GM13976 (cell line): ENCODE results near the gene GRK1.

ENCODE experiments used
- DNase-seq: peaks from one replicate; pipeline ENCODE4 v3.0.0; 2012; ENCODE audit warnings: low spot score
- in situ Hi-C: fragments of 300-500 bp; cut with MboI; formaldehyde crosslinking; loops from one replicate; pipeline ENCODE4 v1.12.0; 2022; ENCODE audit warnings: low sequenced_read_pairs, mixed read lengths, inconsistent platforms; ENCODE audit not compliant: unreplicated experiment
- TF ChIP-seq, protein P1 (sequence below): IDR thresholded peaks from 2 replicates; pipeline ENCODE4 v1.5.1; 2012; ENCODE audit warnings: borderline replicate concordance, mild to moderate bottlenecking; ENCODE audit not compliant: insufficient read depth; ENCODE audit errors: extremely low read depth, missing control alignments, control extremely low read depth

The GRK1 gene

DNA sequence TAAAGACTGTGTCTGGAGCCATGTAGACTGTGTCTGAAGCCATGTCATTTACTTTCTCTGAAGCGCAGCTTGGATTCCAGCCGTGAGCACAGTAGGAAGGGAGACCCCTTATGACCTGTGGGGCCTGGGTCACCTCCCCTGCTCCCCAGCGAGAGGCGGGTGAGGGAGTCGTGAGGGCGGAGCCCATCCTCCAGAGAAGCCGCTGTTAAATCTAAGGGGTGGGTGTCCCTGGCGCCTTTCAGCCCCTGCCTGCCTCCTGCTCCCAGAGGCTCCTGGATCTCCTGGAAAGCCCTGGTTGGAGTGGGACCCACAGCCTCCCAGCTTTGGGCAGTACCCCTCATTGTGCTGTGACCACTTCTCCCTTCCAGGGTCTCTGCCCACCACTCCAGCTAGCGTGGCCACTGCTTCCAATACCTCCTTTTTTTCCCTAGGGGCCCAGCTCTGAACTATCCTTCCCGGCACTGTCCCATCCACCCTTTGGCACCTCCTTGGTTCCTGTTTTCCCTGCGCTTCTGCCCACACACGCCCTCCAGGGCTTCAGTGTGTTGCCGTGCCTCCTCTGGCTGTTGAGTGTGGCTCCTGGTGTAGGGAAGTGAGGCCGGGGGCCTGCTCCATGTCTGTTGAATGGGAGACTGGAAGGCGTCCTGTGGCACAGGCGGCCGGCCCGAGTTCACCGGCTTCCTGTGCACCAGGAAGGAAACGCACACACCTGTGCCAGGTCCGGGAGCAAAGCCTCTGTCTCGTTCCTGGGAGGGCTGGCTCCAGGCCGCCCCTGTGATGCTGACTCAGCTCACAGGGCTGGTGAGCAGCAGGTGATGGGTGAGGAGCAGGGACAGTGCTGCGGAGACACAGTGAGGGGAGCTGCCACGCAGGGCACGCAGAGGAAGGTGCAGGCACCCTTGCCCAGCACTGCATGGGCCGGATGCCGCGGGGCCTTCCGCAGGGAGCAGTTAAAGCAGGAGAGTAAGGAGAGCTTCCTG lies 38.4 kb upstream of the GRK1 start:
- TF ChIP-seq, protein P1, sequence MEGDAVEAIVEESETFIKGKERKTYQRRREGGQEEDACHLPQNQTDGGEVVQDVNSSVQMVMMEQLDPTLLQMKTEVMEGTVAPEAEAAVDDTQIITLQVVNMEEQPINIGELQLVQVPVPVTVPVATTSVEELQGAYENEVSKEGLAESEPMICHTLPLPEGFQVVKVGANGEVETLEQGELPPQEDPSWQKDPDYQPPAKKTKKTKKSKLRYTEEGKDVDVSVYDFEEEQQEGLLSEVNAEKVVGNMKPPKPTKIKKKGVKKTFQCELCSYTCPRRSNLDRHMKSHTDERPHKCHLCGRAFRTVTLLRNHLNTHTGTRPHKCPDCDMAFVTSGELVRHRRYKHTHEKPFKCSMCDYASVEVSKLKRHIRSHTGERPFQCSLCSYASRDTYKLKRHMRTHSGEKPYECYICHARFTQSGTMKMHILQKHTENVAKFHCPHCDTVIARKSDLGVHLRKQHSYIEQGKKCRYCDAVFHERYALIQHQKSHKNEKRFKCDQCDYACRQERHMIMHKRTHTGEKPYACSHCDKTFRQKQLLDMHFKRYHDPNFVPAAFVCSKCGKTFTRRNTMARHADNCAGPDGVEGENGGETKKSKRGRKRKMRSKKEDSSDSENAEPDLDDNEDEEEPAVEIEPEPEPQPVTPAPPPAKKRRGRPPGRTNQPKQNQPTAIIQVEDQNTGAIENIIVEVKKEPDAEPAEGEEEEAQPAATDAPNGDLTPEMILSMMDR: no peak
- DNase-seq: no peak
- in situ Hi-C loops: no loop called here

DNA sequence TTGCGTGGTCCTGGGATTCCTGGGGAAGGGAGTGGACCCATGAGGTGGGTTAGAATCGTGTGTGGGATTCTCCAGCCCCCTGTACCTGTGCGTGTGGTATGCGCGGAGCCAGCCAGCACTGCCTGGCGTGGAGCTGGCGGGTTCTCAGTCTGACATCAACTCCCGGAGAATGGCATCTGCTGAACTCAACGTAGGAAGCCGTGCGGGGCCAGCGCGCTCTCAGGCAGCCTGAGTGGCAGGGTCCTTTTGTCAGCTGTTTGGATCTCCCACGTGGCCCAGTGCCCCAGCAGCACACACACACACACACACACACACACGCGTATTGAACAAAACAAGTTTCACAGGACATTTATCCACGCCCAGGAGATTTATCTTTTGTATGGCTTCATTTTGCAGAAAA lies 37.2 kb upstream of the GRK1 start:
- DNase-seq: no peak
- in situ Hi-C loops: no loop called here
- TF ChIP-seq, protein P1: no peak

DNA sequence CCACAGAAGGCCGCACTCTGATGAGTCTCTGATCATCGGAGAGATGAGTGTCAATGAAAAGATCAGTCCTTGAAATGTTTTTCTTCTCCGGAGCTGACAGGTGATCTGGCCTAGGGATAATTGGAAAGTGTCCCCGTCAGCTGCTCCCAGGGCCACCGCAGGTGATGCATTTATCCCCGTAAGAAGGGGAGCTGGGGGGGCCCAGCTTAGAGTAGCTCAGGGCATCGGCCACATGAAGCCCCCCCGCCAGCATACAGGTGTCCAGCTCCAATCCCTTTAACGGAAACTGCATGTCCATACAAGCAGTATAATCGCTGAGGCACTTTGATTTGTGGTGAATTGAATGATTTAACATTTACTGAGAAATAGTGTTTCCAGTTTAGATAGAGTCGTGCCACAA lies 36.7 kb upstream of the GRK1 start:
- no peak for DNase-seq
- in situ Hi-C loops: no loop called here

DNA sequence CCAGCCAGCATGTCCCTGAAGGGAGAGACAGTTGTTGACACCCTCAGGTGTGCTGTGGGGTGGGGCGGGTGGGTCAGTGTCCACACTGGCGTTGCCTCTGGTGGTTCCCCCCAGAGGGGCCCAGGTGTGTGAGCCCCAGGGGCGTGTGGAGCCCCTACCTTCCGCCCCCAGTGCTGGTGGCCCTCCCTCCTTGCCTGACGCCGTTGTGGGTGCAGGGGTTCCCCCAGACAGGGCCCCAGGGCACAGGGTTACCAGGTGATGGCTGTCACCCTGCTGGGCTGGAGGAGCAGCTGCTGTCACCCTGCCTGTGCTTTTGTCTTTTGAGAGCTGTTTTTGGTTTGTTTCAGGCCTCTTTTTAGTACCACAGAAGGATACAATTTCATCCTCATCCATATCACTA lies 36.2 kb upstream of the GRK1 start:
- DNase-seq: no peak
- in situ Hi-C loops: no loop called here
- TF ChIP-seq, protein P1: no peak

More for the DNA sequence above, 36.7 kb upstream of the GRK1 start:
- TF ChIP-seq, protein P1: no peak

DNA sequence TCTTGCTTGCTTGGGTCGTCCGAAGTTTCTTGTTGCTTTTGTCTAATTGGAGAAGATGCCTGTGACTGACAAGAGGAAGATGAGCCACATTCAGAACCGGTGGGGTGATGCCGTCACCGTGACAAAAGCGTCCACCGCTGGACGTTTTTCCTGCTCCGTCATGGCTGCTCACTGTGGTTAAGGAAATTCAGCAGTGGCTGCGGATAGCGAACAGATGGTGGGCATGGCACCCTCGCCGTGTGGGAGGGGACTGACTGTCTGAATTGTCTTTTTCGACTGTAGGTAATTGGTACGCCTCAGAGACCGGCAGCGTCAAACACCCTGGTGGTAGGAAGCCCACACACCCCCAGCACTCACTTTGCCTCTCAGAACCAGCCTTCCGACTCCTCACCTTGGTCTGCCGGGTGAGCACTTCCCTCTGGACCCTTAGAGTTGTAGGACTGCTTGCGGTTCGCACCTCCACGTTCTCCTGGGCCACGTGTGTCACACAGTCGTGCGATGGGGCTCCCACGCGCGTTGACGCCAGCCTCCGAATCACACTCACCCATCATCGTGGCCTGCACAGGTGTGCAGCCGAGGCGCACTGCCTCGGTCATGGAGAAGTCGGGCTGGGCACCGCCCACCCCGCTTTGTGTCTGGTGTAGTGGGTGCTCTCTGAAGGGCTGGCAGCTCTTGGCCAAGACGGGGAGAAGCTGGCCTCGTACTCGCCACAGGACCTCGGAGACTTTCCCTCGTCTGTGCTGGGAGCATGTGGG lies 35.5 kb upstream of the GRK1 start:
- DNase-seq: no peak
- TF ChIP-seq, protein P1: no peak
- in situ Hi-C loops: no loop called here

DNA sequence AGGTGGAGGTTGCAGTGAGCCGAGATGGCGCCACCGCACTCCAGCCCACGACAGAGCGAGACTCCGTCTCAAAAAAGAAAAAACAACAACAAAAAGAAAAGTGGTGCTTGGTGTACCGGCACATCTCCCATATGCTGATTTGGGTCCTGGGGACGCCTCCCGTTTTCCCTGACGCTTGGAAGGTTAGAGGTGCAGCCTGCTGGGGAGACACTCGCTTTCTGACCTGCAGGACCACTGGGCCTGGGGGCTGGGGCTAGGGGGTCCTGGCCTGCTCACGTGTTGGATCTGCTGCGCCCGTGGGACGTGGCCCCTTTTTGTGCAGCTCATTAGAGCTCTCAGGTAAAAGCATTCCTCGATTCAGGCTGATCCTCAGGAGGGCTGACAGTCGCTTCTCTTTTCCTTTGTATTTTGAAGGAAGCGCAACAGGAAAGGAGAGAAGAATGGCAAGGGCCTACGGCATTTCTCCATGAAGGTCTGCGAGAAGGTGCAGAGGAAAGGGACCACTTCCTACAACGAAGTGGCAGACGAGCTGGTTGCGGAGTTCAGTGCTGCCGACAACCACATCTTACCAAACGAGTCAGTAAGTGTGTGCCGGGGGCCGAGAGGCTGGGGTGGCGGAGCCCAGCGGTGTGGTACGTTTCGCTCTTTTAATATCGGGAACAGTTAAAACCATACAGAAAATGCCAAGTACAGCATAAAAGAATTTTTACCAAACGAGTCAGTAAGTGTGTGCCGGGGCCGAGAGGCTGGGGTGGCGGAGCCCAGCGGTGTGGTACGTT lies 34.1 kb upstream of the GRK1 start:
- in situ Hi-C loops: no loop called here
- TF ChIP-seq, protein P1: no peak
- DNase-seq: no peak
